Subcutaneous adipose tissue (tissue), 4 donors: ENCODE measurements around the gene TSC1. TPM values are rescaled to one million over a fixed set of nuclear protein-coding genes. Genes with fewer than 3 reads are reported as not detected.

Experiments
- CTCF ChIP-seq: fragments of 450-650 bp; IDR thresholded peaks from one replicate; pipeline ENCODE4 v1.5.1; 2016; ENCODE audit warnings: low read depth, mild to moderate bottlenecking, control low read depth, antibody characterized with exemption, moderate library complexity
- total RNA-seq, 4 donors: library from RNA; depleted of rRNA; stranded (reverse); fragments of >200 nt; gene quantifications; one replicate each; pipeline ENCODE4 v1.1.0, GENCODE V29; 2016

Gene TSC1
- total RNA-seq, 4 donors from 2014 or later = 43.4 to 63.1 (median 51.4) TPM

- TF ChIP-seq CTCF = no peak
Observed at GRCh38 chr9:132909311-132909710, 35.1 kb downstream of the TSC1 start.

GRCh38 chr9:132908635-132909034 is 35.8 kb downstream of the TSC1 start:
- no peak for TF ChIP-seq CTCF

GRCh38 chr9:132905726-132906125 is 38.7 kb downstream of the TSC1 start:
- no peak for TF ChIP-seq CTCF

- no peak for TF ChIP-seq CTCF
Observed at GRCh38 chr9:132903574-132904492, 40.6 kb downstream of the TSC1 start.

- no peak for TF ChIP-seq CTCF
Observed at GRCh38 chr9:132901858-132902831, 42.3 kb downstream of the TSC1 start.

- no peak for TF ChIP-seq CTCF
Observed at GRCh38 chr9:132898051-132898450, 46.4 kb downstream of the TSC1 start.

GRCh38 chr9:132896906-132897305 is 47.5 kb downstream of the TSC1 start:
- no peak for TF ChIP-seq CTCF
